Mammary epithelial cell (primary cell): Measurements from ENCODE around the gene LRRC8B.

ENCODE experiments used
- CTCF ChIP-seq, 2 donors: IDR thresholded peaks in 1 of 2; conservative IDR thresholded peaks in 1 of 2; 2 replicates each; pipeline ENCODE4 v1.5.1; 2011 to 2012; ENCODE audit warnings: inconsistent platforms in 2 of 2, low read length in 2 of 2, mild to moderate bottlenecking in 2 of 2, control low read depth in 1 of 2, low read depth in 1 of 2; ENCODE audit not compliant: insufficient read depth in 1 of 2; ENCODE audit errors: extremely low read depth in 1 of 2
- EZH2 ChIP-seq: IDR thresholded peaks from 2 replicates; pipeline ENCODE4 v1.6.1; 2012; ENCODE audit warnings: low read length, inconsistent platforms, borderline replicate concordance

- TF ChIP-seq CTCF (conservative IDR thresholded peaks at IDR 0.05 in 1 of 2, IDR thresholded peaks at IDR 0.05 in 1 of 2; ENCODE audit: extremely low read depth in 1 of 2, insufficient read depth in 1 of 2, low read depth in 1 of 2, low read length in 2 of 2) (no peak), EZH2 (no peak)
Observed at GRCh38 chr1:89613928-89614327, 89.3 kb downstream of the LRRC8B start.
